GM21390 (cell line): ENCODE results near the gene APC2.
"Not testable (repeated sequence)": the region's sequence is repeated elsewhere in the genome, so short reads cannot be mapped to it uniquely, and the experiment has no call there.

ENCODE experiments used
- ATAC-seq: cut with Tn5 transposase; IDR thresholded peaks from one replicate; pipeline ENCODE4 v1.9.1; 2021; ENCODE audit not compliant: unreplicated experiment

The APC2 gene

DNA sequence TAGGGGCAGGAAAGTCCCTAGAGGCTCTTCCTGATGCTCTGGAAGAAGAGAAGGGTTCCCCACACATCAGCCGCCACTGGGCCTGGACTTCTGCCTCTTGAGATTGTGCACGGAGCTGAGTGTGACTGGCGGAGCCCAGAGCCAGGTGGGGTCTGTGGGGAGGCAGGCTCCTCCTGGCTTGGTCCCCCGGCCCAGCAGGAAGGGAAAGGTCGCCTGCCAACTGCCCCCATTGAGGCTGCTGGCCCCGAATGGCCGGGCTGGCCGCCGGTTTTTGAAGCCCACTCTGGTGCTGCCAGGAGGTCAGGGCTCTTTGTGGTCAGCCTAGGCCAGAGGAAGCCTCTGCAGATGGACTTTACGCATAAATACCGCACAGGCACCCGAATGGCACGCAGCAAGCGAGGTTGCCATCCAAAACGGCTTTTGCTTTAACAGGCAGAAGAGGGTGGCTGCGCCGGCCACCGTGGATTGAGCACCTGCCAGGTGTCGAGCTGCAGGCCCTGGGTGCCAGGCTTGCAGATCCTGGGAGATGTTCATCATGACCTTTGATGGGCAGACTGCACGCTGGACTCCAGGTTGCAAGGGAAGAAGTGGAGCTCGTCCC is 37.5 kb upstream of the APC2 start:
- ATAC-seq = no peak

DNA sequence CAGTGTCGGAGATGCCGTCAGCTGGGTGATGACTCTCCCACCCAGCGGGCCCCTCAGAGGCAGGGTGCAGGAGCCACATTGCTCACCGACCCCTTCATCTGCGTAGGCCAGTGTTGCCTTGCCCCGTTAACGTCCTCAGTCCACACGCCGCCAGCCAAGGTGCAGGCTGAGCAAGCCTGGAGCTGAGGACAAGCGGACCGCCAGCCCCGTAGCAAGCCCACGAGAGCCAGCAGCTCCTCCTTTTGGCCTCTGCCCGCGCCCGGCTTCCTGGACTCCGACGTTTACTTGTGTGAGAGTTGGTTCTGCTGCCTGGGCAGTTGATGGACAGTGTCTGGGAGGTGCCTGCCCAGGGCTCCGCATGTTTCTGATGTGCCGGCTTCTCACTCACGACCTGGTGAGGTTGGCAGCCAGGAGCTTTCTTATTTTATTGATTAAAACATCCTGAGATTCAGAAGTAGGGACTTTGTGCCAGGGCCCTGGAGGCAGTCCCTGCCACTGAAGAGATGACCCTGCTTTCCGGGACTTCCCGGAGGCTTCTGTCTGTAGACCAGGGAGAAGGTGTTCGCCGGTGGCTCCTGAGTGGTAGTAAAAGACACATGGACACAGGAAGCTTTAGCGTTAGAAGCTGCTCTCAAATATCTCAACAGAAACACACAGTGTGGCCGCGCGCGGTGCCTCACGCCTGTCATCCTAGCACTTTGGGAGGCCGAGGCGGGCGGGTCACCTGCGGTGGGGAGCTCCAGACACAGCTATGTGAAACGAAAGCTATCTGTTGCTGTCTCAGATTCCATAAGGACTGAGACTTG is 36.7 kb upstream of the APC2 start:
- no peak for ATAC-seq

DNA sequence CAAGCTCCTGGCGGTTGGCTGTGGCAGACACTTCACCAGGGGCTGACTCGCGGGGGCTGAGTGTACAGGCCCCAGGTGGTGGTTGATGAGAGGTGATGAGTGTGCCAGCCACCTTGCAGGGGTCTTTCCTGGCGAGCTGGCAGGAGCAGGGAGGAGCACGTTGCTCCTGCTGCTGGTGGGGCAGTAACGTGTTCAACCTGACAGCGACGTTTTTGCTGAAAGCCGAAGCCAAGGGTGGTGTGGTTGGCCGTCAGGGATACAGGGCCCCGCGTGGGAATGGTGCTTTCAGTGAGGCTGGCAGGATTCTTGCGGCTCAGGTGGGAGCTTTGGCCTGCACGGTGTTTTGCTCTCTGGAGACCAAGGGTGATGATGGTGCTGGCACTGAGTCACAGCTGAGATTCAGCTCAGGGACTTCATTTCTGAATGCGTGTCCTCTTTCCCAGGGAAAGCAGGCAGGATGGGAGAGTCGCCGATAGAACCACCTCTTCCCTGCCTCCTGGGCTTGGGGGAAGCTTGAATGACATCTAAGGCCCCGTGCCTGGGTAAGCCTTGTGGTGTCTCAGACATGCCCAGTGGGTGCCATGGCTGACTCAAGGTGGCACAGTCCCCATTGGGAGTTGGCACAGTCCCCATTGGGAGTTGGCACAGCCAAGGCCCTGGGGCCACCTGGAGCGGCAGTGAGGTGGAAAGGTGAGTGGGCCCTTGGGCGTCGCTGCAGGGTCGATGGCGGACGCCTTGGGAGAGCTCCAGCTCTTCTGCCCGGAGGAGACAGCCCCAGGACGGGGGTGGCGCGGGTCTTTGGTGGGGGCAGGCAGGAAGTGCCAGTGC is 33.7 kb upstream of the APC2 start:
- ATAC-seq = no peak

DNA sequence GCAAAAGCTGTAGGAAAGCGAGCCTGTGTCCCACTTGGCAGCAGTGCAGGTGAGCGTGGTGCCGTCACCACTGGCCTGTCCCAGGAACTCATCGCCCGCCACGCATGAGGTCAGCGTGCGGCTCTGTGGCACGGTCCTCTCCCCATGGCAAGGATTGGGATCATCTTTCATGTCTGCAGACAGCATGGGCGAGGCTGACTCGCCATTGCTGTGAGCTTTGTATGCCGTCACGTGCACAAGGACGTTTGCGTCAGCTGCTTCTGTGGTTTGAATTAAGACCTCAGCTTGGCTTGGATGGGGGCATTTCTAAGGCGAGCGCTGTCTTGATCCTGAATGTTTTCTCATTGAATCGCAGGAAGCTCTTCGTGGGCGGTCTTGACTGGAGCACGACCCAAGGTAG is 32.8 kb upstream of the APC2 start:
- ATAC-seq = no peak

DNA sequence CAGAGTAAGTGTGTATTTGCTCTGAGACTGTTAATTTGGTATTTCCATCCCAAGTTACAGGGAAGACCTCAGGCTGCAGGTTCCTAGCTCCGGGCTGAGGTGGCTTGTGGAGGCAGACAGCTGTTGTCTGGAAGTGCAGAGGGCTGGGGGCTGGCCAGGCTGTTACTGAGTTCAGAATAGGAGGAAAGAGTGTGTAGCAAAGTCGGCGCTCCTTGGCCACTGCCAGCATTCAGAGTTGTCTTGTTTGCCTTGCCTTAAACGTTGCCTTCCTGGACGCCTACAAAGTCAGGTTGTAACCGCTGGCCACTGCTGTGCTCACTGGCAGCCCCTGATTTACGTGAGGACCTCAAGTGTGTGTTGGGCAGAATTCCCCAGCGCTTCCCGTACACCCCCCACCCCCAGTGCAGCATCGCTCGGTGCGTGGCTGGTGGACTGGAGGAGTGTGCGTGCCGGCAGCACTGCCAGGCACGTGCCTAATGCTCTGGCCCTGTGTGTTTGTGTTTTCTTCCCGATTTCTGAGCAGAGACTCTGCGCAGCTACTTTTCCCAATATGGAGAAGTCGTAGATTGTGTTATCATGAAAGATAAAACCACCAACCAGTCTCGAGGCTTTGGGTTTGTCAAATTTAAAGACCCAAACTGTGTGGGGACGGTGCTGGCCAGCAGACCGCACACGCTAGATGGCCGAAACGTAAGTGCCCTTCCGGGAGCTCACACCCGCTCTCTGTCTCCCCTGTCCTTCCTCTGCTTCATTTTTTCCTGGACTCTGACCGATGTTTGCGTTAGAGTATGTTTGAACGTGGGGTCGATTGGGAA is 32.0 kb upstream of the APC2 start:
- ATAC-seq = no peak

DNA sequence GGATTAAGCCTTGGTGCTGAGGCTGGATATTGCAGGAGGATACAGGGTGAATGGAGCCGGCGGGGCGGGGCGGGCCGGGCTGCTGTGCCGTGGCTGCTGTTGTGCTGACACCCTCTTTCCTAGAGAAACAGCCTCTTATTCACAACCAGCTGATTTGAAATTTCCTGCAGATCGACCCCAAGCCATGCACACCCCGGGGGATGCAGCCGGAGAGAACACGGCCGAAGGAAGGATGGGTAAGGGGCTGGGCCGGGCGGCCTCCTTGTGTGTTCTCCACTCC is 31.5 kb upstream of the APC2 start:
- ATAC-seq = no peak

DNA sequence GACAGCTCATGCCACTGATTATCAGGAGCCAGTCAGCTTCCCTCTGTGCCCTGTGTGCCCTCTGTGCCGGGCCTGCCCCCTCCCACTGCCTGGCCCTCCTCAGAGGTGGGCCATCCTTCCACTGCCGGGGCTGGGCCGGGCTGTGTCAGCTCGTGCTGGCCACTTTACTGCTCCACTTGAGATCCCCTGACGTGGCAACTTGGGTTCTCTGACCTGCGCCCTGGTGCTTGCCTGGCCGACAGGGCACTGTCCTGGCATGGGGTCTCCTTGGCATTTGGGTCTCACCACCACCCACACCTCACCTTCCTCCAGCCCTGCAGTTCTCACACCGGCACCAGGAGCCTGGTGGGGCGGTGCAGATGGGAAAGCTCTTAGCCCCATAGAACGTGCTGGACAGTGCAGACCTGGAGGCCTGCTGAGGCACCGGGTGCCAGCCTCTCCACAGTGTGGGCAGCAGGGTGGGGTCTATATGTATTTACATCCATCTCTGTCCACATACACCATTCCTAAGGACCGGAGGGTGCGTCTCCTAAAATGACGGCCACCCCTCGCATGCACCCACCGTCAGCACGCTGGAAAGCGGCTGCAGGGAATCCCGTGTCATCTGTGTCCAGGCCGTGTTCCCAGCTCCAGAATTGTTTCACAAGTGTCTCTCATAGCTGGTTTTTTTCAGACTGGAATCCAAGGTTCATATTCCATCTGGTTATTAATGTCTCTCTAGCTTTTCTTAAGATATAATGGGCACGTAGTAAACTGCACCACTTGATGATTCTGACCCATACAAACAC is 30.8 kb upstream of the APC2 start:
- no peak for ATAC-seq

DNA sequence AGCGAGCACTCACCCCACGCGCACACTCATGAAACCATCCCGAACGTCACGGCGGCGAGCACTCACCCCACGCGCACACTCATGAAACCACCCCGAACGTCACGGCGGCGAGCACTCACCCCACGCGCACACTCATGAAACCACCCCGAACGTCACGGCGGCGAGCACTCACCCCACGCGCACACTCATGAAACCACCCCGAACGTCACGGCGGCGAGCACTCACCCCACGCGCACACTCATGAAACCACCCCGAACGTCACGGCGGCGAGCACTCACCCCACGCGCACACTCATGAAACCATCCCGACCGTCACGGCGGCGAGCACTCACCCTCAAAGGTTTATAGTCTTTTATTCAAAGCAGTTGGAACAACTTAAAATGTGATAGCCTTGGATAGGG is 29.8 kb upstream of the APC2 start:
- not testable (repeated sequence) for ATAC-seq

DNA sequence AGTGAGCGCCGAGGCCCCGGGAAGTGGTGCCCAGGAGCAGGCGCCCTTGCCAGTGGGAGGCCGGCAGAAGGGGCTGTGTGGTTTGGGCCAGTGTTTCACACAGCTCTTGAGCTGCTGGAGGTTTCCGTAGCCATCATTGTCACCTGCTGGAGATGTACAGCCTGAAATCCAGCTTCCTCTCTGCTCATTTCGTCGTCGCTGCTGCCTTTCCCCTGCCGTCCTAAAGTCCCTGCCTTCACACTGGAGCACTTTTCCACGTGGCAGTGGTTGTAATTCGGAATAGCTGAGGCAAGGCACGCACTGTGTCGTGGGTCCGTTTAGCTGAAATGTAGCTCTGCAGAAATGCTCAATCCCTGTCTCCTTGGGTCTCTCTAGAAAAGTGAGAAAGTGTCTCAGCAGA is 29.3 kb upstream of the APC2 start:
- no peak for ATAC-seq

DNA sequence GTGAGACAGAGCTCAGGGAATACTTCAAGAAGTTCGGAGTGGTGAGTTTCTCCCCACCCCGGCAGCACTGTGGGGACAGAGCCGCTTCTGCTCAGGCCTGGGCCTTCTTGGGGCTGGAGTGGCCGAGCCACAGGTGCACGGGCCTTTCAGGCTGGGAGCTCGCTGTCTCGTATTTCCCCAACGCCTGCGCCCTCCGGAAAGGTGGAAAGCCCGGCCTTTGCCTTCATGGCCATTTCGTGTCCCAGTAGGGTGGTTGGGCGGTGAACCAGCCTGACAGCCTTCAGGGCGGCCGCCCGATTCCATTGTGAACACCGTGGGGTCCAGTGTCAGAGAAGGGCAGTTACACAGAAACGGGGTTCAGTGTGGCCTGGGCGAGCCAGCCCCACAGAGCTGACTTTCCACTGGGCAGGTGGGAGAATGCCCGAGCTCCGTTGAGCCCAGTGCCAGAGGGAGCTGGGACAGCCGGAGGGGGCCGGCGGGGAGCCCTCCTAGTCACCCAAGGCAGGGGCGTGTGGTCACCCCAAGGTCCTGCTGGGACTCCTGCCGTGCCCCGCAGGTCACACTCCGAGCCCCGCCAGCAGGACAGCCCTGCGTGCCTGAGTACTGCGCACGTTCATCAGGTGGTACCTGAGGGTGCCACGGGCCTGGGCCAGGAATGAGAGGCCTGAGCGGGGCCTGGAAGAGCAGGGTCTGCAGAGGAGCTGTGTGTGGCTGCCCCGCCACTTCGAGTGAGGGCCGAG is 28.5 kb upstream of the APC2 start:
- ATAC-seq = no peak

DNA sequence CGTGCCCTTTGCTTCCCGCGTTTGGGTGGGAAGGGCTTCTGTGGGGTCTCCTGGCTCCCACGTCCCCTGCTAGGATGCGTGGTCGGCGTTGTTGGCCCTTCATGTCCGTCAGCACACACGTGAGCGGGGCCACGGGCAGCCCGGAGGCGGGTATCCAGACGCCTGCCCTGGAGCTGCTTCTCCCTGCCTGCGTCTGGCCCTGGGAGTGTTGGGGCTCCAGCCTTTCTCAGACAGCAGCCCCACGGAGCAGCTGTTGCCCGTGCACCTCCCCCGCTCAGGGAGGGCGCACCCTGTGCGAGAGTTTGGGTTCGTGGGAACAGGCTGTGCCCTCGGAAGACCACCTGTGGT is 28.0 kb upstream of the APC2 start:
- no peak for ATAC-seq

DNA sequence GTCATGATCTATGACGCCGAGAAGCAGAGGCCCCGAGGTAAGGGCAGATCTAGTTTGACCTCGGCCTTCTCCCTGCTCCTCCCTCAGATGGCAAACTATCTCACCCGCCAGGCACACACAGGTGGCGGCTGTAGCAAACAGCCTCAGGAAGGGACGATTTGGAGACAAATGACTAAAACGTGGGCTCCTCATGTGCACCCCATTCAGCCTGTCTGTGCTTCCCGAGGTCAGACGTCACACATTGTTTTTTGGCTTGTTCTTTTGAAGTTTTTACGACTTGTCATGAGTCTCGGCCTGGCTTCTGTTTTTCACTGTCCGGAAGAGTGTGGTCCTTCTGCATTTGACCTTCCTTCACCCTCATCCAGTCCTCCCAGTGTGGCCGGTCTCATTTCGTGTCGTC is 27.6 kb upstream of the APC2 start:
- ATAC-seq = no peak

DNA sequence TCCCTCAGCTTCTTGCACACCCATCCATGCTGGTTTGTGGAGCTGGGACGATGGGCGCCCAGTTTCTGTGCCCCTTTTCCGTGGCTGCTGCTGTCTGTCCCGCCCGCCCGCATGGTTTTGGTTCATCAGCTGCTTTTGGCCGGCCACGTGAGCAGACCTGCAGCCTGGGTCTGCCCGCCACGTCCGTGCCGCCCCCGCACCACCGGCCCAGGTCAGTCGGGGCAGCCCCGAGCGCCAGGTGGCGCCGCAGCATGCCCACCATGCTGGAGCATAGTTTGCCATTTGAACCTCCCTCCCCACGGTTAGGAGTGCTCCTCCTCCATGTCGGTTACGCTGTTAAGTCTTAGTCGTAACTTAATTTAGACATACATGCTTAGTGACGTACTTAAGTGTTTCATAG is 27.0 kb upstream of the APC2 start:
- ATAC-seq = no peak

DNA sequence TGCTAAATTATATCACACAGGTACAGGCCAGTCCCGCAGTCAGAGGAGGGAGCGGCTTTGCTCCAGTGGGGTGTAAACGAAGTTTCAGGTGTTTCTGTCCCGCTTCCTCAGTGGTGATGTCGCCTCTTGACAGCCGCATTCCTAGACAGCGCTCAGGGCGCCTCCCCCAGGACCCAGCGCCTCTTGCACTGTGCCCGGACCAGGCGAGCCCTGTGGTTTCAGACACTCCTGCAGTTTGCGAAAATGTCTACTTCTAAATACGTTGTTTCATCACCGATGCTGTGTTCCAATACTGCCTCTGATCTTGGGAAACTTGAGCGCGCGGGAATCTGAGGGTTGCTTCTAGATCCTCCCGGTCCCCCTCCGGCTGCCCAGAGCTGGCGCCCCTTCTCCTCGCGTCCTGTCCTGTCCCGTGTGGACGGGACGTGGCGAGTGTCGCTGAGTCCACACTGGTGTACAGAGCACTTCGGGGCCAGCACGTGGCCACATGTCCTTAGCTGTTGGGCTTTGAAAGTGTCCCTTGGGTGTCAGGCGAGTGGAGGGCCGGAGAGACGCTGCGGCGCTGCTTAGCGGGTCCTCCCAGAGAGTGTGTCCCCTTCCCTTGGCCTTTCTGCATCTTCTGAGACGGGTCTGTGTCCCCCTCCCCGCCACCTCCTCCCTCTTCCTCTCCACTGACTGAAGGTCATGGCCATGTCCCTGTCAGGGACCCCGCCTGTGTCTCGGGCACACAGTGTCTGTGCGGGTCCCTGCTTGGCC is 26.3 kb upstream of the APC2 start:
- no peak for ATAC-seq

DNA sequence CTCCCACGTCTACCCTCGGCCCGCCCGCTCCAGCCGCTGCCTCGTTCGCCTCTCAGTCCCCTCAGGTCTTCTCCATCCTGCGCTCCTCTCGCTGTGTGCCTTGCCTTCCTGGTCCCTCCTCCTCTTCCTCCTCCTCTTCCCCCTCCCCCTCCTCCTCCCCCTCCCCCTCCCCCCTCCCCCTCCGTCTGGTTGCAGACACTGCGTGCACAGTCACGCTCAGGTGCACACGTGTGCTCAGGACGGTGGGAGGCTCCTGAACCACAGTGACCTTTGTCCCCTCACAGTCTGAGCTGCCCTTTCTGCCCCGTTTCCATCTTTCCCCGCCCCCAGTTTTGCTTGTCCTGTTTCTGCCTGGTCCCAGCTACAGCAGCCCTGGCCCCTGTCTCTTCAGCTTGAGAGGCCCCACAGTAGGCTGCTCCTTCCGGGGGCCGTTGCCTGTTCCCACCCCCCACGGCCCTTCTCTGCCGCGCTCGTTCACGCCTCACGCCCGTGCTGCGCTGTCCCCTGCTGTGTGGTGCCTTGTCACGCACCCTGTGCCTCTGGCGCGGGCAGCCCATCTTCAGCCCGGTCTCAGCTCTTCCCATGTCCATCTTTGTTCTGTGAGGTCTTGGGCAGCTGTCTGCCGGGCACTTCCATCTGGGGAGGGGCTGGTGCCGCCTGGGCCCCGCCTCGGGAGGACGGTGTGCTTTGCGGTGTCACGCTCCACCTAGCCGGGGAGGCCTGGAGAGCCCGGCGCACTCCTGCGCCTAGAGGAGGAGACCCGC is 25.5 kb upstream of the APC2 start:
- ATAC-seq = no peak

DNA sequence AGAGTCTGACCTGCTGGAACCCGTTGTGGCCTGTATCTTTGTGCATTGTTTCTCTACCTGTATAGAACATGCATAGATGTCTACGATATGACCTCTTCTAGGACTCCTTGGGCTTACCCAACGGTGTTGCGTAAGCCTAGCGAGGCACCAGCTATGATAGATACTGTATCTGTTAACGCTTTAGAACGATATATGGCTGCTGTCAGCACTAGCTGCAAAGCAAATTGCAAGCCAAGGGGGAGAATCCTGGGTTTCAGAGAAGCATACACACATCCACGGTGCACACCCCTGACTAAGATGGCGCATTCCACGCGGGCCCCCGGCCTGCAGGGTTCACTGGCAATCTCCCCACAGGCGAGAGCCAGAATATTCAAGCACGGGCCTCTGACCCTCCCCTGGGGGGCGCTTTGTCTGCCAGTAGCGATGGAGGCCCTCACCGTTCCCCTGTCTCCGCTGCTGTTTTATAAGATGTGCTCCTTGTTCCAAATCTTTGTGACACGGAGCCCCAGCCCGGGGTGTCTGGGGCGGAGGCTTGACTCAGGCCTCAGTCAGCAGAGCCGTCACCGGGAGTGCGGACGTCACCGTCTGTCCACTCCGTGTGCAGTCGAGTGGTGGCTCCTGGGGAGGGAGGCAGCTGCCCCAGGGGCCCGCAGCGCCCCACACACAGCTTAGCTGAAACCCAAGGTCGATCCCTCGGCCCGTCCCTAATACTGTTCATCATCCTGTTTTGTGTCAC is 24.7 kb upstream of the APC2 start:
- no peak for ATAC-seq

DNA sequence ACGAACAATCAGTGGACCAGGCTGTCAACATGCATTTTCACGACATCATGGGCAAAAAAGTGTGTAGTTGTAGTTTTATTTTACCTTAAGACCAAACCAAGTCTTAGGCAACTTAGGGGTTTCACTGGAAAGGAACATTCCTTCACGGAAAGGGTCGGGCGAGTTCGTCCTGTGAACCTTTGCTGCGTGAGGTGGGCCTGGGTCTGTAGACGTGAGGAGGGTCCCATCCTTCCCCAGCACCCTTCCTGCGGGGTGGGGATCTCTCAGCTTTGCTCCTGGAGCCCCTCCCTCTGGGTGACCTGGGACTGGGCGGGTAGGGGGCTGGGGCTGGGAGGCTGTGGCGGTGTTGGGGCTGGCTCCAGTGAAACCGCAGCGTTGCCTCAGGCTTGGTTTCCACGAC is 24.0 kb upstream of the APC2 start:
- no peak for ATAC-seq

DNA sequence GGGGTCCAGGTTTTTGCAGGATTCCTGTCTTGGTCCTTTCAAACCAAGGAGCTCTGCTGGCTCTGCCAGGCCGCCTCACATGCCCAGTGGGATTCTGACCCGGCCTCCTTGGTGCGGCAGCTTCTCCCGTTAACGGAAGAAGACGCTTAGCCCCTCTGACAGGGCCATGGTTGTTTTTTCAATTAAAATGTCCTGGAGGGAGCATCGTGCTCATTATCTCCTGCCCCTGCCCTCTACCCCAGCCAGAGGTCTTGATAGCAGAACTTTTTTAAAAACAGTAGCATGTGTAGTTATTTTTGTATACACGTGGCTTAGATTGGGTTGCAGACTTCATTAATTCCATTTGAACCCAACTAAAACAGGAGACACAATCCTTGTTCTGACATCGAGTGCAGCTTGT is 23.2 kb upstream of the APC2 start:
- ATAC-seq = no peak
